ENCODE measurements around the gene SLC4A5. TPM values are rescaled to one million over a fixed set of nuclear protein-coding genes. Genes with fewer than 3 reads are reported as not detected.

SLC4A5 gene
- total and polyA plus RNA-seq, 4 donors = 0.85 to 9.6 (median 3.9) TPM

GRCh38 chr2:74194799-74195198 is 148.4 kb downstream of the SLC4A5 start:
- TF ChIP-seq CTCF (IDR thresholded peaks at IDR 0.05; ENCODE audit: control extremely low read depth, extremely low read depth) = no peak
- Histone ChIP-seq H3K27ac (ENCODE audit: low read depth in 1 of 2, low read length in 1 of 2) (no peak overlapping the region), H3K4me3 (no peak overlapping the region), H3K9ac (ENCODE audit: insufficient read depth in 1 of 2, low read length in 2 of 2) (no peak overlapping the region), H3K36me3 (ENCODE audit: control insufficient read depth in 4 of 4, insufficient read depth in 4 of 4, low read length in 4 of 4) (no peaks in the 10 kb centered on the region), H3K9me3 (ENCODE audit: control insufficient read depth in 4 of 4, insufficient read depth in 3 of 4, low read length in 3 of 4) (no peaks in the 10 kb centered on the region), H3K4me1 (ENCODE audit: control insufficient read depth in 5 of 5, insufficient read depth in 5 of 5, low read length in 5 of 5) (peaks cover 0 to 9% (median 0%) of the 10 kb centered on the region in 5 donors), H3K27me3 (ENCODE audit: control insufficient read depth in 3 of 3, insufficient read depth in 3 of 3, low read length in 2 of 3) (no peaks in the 10 kb centered on the region)
- WGBS, 2 donors = 100% methylated on average over 1 of the region's 1 CpG
- no peak for DNase-seq
- ATAC-seq (ENCODE audit: insufficient read depth, low FRiP score) = no peak

DNA sequence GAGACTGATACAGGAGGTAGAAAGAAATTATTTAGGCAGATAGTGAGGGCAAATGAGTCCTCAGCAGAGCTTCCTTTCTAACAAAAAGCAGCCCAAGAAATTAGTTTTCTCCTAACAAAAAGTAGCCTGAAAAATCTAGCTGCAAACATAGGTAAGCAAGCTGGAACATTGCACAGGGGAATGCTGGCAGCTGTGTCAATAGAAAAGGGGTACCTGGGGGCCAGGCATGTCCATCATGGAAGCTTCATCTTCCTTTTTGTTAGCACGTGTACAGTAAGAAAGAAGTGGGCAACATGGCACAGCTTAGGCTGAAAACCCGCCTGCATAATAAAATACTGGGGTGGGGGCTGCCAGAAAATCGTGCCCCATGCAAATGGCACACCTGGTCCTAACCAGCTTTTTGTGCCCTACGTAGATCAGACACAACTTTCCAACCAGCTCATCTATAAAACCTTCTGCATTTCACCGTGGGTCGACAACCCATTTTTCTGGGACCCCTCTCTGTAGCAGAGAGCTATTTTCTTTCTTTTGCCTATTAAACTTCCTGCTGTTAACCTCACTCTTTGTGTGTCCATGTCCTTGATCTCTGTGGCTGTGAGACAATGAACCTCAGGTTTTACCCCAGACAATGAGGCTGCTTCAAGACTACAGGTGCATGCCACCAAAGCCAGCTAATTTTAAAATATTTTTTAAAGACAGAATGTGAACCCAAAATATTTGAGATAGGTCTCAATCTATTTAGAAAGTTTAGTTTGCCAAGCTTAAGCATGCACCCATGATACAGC is 151.4 kb downstream of the SLC4A5 start:
- Histone ChIP-seq H3K36me3 (ENCODE audit: control insufficient read depth in 4 of 4, insufficient read depth in 4 of 4, low read length in 4 of 4) (no peaks in the 10 kb centered on the region), H3K9ac (ENCODE audit: insufficient read depth in 1 of 2, low read length in 2 of 2) (no peak overlapping the region), H3K4me1 (ENCODE audit: control insufficient read depth in 5 of 5, insufficient read depth in 5 of 5, low read length in 5 of 5) (no peaks in the 10 kb centered on the region), H3K4me3 (no peak overlapping the region), H3K9me3 (ENCODE audit: control insufficient read depth in 4 of 4, insufficient read depth in 3 of 4, low read length in 3 of 4) (no peaks in the 10 kb centered on the region), H3K27me3 (ENCODE audit: control insufficient read depth in 3 of 3, insufficient read depth in 3 of 3, low read length in 2 of 3) (no peaks in the 10 kb centered on the region), H3K27ac (ENCODE audit: low read depth in 1 of 2, low read length in 1 of 2) (no peak overlapping the region)
- ATAC-seq (ENCODE audit: insufficient read depth, low FRiP score) (no peak), DNase-seq (no peak)
- WGBS, 2 donors = 76 to 85% methylated on average over 6 of the region's 6 CpGs
- TF ChIP-seq CTCF (IDR thresholded peaks at IDR 0.05; ENCODE audit: control extremely low read depth, extremely low read depth) = no peak

- 93 to 97% methylated on average over 3 of the region's 3 CpGs for WGBS, 2 donors
- no peaks in the 10 kb centered on the region for H3K36me3 ChIP-seq (ENCODE audit: control insufficient read depth in 4 of 4, insufficient read depth in 4 of 4, low read length in 4 of 4)
- DNase-seq = no peak
Observed at GRCh38 chr2:74188696-74189095, 154.5 kb downstream of the SLC4A5 start.

More at GRCh38 chr2:74188696-74189095, 154.5 kb downstream of the SLC4A5 start:
- Histone ChIP-seq H3K9me3 (ENCODE audit: control insufficient read depth in 4 of 4, insufficient read depth in 3 of 4, low read length in 3 of 4) (no peaks in the 10 kb centered on the region), H3K27ac (ENCODE audit: low read depth in 1 of 2, low read length in 1 of 2) (no peak overlapping the region), H3K4me1 (ENCODE audit: control insufficient read depth in 5 of 5, insufficient read depth in 5 of 5, low read length in 5 of 5) (no peaks in the 10 kb centered on the region), H3K9ac (ENCODE audit: insufficient read depth in 1 of 2, low read length in 2 of 2) (no peak overlapping the region), H3K4me3 (no peak overlapping the region), H3K27me3 (ENCODE audit: control insufficient read depth in 3 of 3, insufficient read depth in 3 of 3, low read length in 2 of 3) (no peaks in the 10 kb centered on the region)
- no peak for TF ChIP-seq CTCF (IDR thresholded peaks at IDR 0.05; ENCODE audit: control extremely low read depth, extremely low read depth)
- ATAC-seq (ENCODE audit: insufficient read depth, low FRiP score) = no peak

All from lung (tissue), 12 donors.